ENCODE data around the gene ADORA3. TPM values are rescaled to one million over a fixed set of nuclear protein-coding genes. Genes with fewer than 3 reads are reported as not detected.
A peak's percentile ranks its signal among the peaks of the same experiment; 100 is the strongest.

ADORA3 gene
- total and polyA plus RNA-seq, 2 donors (not counting 1 experiment from before 2014, with no cell fraction given), result not detected

GRCh38 chr1:111541721-111542120 lies 38.3 kb upstream of the ADORA3 start:
- no peaks in the 10 kb centered on the region for H3K27me3 ChIP-seq (ENCODE audit: control insufficient read depth, insufficient read depth, low read length)
- H3K9me3 ChIP-seq (ENCODE audit: control insufficient read depth, insufficient read depth, low read depth, low read length), result no peaks in the 10 kb centered on the region
- no peaks in the 10 kb centered on the region for H3K36me3 ChIP-seq (ENCODE audit: control insufficient read depth, insufficient read depth, low read length)
- no peak overlapping the region for H3K9ac ChIP-seq (ENCODE audit: insufficient read depth, low read length)
- H3K4me3 ChIP-seq (replicated peaks in 1 of 4; ENCODE audit: control extremely low read depth in 1 of 4, insufficient read depth in 1 of 4, low read depth in 3 of 4, low read length in 4 of 4), result no peak overlapping the region
- H3K4me1 ChIP-seq (ENCODE audit: control insufficient read depth, extremely low read depth, insufficient read depth, low read length), result peaks cover 2% of the 10 kb centered on the region
- no peaks in the 10 kb centered on the region for H3K79me2 ChIP-seq (ENCODE audit: control insufficient read depth, insufficient read depth, low read length)
- H3K27ac ChIP-seq (ENCODE audit: insufficient read depth, low read length), result no peak overlapping the region
- peak in 1 of 2 donors; percentile 76 for DNase-seq (ENCODE audit: low read depth in 2 of 2)
- H3K4me2 ChIP-seq (ENCODE audit: extremely low read depth, insufficient read depth, low read length), result no peak overlapping the region
- no peak overlapping the region for H2AFZ ChIP-seq (ENCODE audit: low read length)
- no peak for TF ChIP-seq EZH2 (IDR thresholded peaks at IDR 0.05; ENCODE audit: low read length, missing control alignments)
- no peak for TF ChIP-seq CTCF (conservative IDR thresholded peaks at IDR 0.05 in 1 of 2, IDR thresholded peaks at IDR 0.05 in 1 of 2; ENCODE audit: low read depth in 1 of 2, low read length in 2 of 2)
- H4K20me1 ChIP-seq (ENCODE audit: control insufficient read depth, extremely low read depth, insufficient read depth, low read length), result no peaks in the 10 kb centered on the region

- H3K79me2 ChIP-seq (ENCODE audit: control insufficient read depth, insufficient read depth, low read length), result no peaks in the 10 kb centered on the region
- no peak overlapping the region for H3K4me3 ChIP-seq (replicated peaks in 1 of 4; ENCODE audit: control extremely low read depth in 1 of 4, insufficient read depth in 1 of 4, low read depth in 3 of 4, low read length in 4 of 4)
- no peaks in the 10 kb centered on the region for H3K36me3 ChIP-seq (ENCODE audit: control insufficient read depth, insufficient read depth, low read length)
- H2AFZ ChIP-seq (ENCODE audit: low read length), result no peak overlapping the region
- no peaks in the 10 kb centered on the region for H3K9me3 ChIP-seq (ENCODE audit: control insufficient read depth, insufficient read depth, low read depth, low read length)
- H3K27me3 ChIP-seq (ENCODE audit: control insufficient read depth, insufficient read depth, low read length), result no peaks in the 10 kb centered on the region
- DNase-seq (ENCODE audit: low read depth in 2 of 2), result no peak
- peaks cover 2% of the 10 kb centered on the region for H3K4me1 ChIP-seq (ENCODE audit: control insufficient read depth, extremely low read depth, insufficient read depth, low read length)
- H3K4me2 ChIP-seq (ENCODE audit: extremely low read depth, insufficient read depth, low read length), result no peak overlapping the region
- no peak overlapping the region for H3K27ac ChIP-seq (ENCODE audit: insufficient read depth, low read length)
- no peak for TF ChIP-seq CTCF (conservative IDR thresholded peaks at IDR 0.05 in 1 of 2, IDR thresholded peaks at IDR 0.05 in 1 of 2; ENCODE audit: low read depth in 1 of 2, low read length in 2 of 2)
- TF ChIP-seq EZH2 (IDR thresholded peaks at IDR 0.05; ENCODE audit: low read length, missing control alignments), result no peak
- H4K20me1 ChIP-seq (ENCODE audit: control insufficient read depth, extremely low read depth, insufficient read depth, low read length), result no peaks in the 10 kb centered on the region
- H3K9ac ChIP-seq (ENCODE audit: insufficient read depth, low read length), result no peak overlapping the region
These were observed 37.5 kb upstream of the ADORA3 start for GRCh38 chr1:111540928-111541327.

DNA sequence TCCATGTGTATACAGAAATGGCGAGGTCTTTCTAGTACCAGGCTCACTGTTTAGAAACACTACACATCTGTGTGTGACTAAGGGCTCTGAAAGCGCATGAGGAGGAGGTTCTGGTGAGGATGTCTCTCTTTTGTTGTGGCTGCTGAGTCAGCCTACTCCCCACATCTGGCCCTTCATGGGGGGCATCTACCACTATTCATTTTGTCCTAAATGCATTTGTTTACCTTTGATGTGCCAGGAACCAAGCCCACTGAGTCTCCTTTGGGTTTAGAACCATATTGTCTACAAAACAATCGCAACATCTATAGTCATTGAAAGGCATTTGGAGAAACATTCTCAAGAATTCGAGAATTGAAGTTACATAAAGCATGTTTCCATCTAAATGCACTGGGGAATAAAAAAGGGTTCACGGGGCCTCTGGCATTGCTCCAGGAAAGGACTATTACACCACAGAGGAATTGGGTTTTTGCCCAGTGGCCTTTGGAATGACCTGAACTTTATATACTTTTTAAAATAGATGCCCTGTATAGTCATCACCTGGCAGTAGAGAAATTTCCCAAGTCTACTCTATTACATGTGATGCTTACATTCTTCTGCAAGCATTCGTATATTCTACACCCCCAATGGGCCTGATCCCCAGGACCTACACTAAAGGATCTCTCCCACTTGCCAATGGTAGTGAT lies 35.1 kb upstream of the ADORA3 start:
- Histone ChIP-seq H3K79me2 (ENCODE audit: control insufficient read depth, insufficient read depth, low read length) (no peaks in the 10 kb centered on the region), H2AFZ (ENCODE audit: low read length) (no peak overlapping the region), H3K27ac (ENCODE audit: insufficient read depth, low read length) (no peak overlapping the region), H3K27me3 (ENCODE audit: control insufficient read depth, insufficient read depth, low read length) (no peaks in the 10 kb centered on the region), H4K20me1 (ENCODE audit: control insufficient read depth, extremely low read depth, insufficient read depth, low read length) (no peaks in the 10 kb centered on the region), H3K4me1 (ENCODE audit: control insufficient read depth, extremely low read depth, insufficient read depth, low read length) (peaks cover 2% of the 10 kb centered on the region), H3K36me3 (ENCODE audit: control insufficient read depth, insufficient read depth, low read length) (no peaks in the 10 kb centered on the region), H3K9me3 (ENCODE audit: control insufficient read depth, insufficient read depth, low read depth, low read length) (no peaks in the 10 kb centered on the region), H3K9ac (ENCODE audit: insufficient read depth, low read length) (no peak overlapping the region), H3K4me3 (replicated peaks in 1 of 4; ENCODE audit: control extremely low read depth in 1 of 4, insufficient read depth in 1 of 4, low read depth in 3 of 4, low read length in 4 of 4) (no peak overlapping the region), H3K4me2 (ENCODE audit: extremely low read depth, insufficient read depth, low read length) (no peak overlapping the region)
- peak; percentile 60 to 75 for DNase-seq (ENCODE audit: low read depth in 2 of 2)
- no peak for TF ChIP-seq EZH2 (IDR thresholded peaks at IDR 0.05; ENCODE audit: low read length, missing control alignments)
- TF ChIP-seq CTCF (conservative IDR thresholded peaks at IDR 0.05 in 1 of 2, IDR thresholded peaks at IDR 0.05 in 1 of 2; ENCODE audit: low read depth in 1 of 2, low read length in 2 of 2), result no peak
